Activated T-cell treated with anti-CD3 and anti-CD28 coated beads, Interleukin-2, amount 50 U/mL, for 24 hours (primary cell): Measurements from ENCODE around the gene RSAD1.

Source experiments
- DNase-seq: peaks from one replicate; pipeline ENCODE4 v3.0.0-alpha.2; 2020
- H3K27ac Mint-ChIP-seq: 2 replicates; pipeline ENCODE4 v1.8.0; 2020; ENCODE audit warnings: mild to moderate bottlenecking, mixed read lengths
- H3K27me3 Mint-ChIP-seq: 2 replicates; pipeline ENCODE4 v1.8.0; 2020; ENCODE audit warnings: mixed read lengths
- H3K36me3 Mint-ChIP-seq: 2 replicates; pipeline ENCODE4 v1.8.0; 2020; ENCODE audit warnings: low read depth, mixed read lengths
- H3K4me1 Mint-ChIP-seq: 2 replicates; pipeline ENCODE4 v1.8.0; 2020; ENCODE audit warnings: low read depth, mixed read lengths
- H3K4me3 Mint-ChIP-seq: 2 replicates; pipeline ENCODE4 v1.8.0; 2020; ENCODE audit warnings: mild to moderate bottlenecking, moderate library complexity, mixed read lengths
- H3K9me3 Mint-ChIP-seq: 2 replicates; pipeline ENCODE4 v1.8.0; 2020; ENCODE audit warnings: mixed read lengths

Gene RSAD1

GRCh38 chr17:50523208-50523607, 44.5 kb downstream of the RSAD1 start:
- H3K4me3 Mint-ChIP-seq: no peak overlapping the region
- H3K27me3 Mint-ChIP-seq: no peaks in the 10 kb centered on the region
- H3K4me1 Mint-ChIP-seq: no peaks in the 10 kb centered on the region
- H3K9me3 Mint-ChIP-seq: no peaks in the 10 kb centered on the region
- H3K36me3 Mint-ChIP-seq: no peaks in the 10 kb centered on the region
- DNase-seq: no peak
- no peak overlapping the region for H3K27ac Mint-ChIP-seq

GRCh38 chr17:50524838-50525237, 46.2 kb downstream of the RSAD1 start:
- DNase-seq: no peak
- H3K27me3 Mint-ChIP-seq: peaks cover 15% of the 10 kb centered on the region
- H3K4me3 Mint-ChIP-seq: no peak overlapping the region
- H3K9me3 Mint-ChIP-seq: no peaks in the 10 kb centered on the region
- H3K36me3 Mint-ChIP-seq: no peaks in the 10 kb centered on the region
- H3K4me1 Mint-ChIP-seq: no peaks in the 10 kb centered on the region
- no peak overlapping the region for H3K27ac Mint-ChIP-seq

GRCh38 chr17:50527155-50527762, 48.6 kb downstream of the RSAD1 start:
- Mint-ChIP-seq H3K4me1 (no peaks in the 10 kb centered on the region), H3K27me3 (peaks cover 39% of the 10 kb centered on the region), H3K4me3 (no peak overlapping the region), H3K36me3 (no peaks in the 10 kb centered on the region), H3K9me3 (no peaks in the 10 kb centered on the region), H3K27ac (no peak overlapping the region)
- DNase-seq: no peak

- no peak overlapping the region for H3K4me3 Mint-ChIP-seq
- peaks cover 2% of the 10 kb centered on the region for H3K4me1 Mint-ChIP-seq
- H3K9me3 Mint-ChIP-seq: no peaks in the 10 kb centered on the region
- no peaks in the 10 kb centered on the region for H3K36me3 Mint-ChIP-seq
- H3K27me3 Mint-ChIP-seq: peaks cover 46% of the 10 kb centered on the region
- no peak overlapping the region for H3K27ac Mint-ChIP-seq
- DNase-seq: no peak
Measured at GRCh38 chr17:50527949-50528474, 49.4 kb downstream of the RSAD1 start.

- DNase-seq: no peak
- Mint-ChIP-seq H3K4me1 (peaks cover 15% of the 10 kb centered on the region), H3K4me3 (no peak overlapping the region), H3K27me3 (peaks cover 62% of the 10 kb centered on the region), H3K9me3 (no peaks in the 10 kb centered on the region), H3K36me3 (no peaks in the 10 kb centered on the region), H3K27ac (no peak overlapping the region)
Measured at GRCh38 chr17:50529849-50530248, 51.2 kb downstream of the RSAD1 start.

GRCh38 chr17:50531428-50532025, 52.9 kb downstream of the RSAD1 start:
- H3K4me3 Mint-ChIP-seq: no peak overlapping the region
- peaks cover 70% of the 10 kb centered on the region for H3K27me3 Mint-ChIP-seq
- no peaks in the 10 kb centered on the region for H3K36me3 Mint-ChIP-seq
- peaks cover 15% of the 10 kb centered on the region for H3K4me1 Mint-ChIP-seq
- DNase-seq: no peak
- H3K27ac Mint-ChIP-seq: no peak overlapping the region
- no peaks in the 10 kb centered on the region for H3K9me3 Mint-ChIP-seq

GRCh38 chr17:50532452-50533024, 53.9 kb downstream of the RSAD1 start, which contains the start of gene EPN3:
Gene EPN3 (plus strand): TSS chr17:50532735. CDS start chr17:50536557, 3,822 bp downstream.
- Mint-ChIP-seq H3K4me3 (no peak within 1 kb of the TSS), H3K36me3 (no peaks in the 10 kb centered on the region), H3K4me1 (peaks cover 15% of the 10 kb centered on the region), H3K27me3 (peaks cover 70% of the 10 kb centered on the region), H3K27ac (peak within 1 kb of the TSS; percentile 8), H3K9me3 (no peaks in the 10 kb centered on the region)
- no peak for DNase-seq

- Mint-ChIP-seq H3K4me1 (peaks cover 15% of the 10 kb centered on the region), H3K27me3 (peaks cover 70% of the 10 kb centered on the region), H3K4me3 (no peak overlapping the region), H3K36me3 (no peaks in the 10 kb centered on the region), H3K9me3 (no peaks in the 10 kb centered on the region), H3K27ac (peak overlapping the region; percentile 8)
- DNase-seq: no peak
Measured at GRCh38 chr17:50533185-50533584, 54.5 kb downstream of the RSAD1 start.

- H3K4me3 Mint-ChIP-seq: no peak overlapping the region
- H3K27ac Mint-ChIP-seq: no peak overlapping the region
- peaks cover 66% of the 10 kb centered on the region for H3K27me3 Mint-ChIP-seq
- no peaks in the 10 kb centered on the region for H3K9me3 Mint-ChIP-seq
- peaks cover 15% of the 10 kb centered on the region for H3K4me1 Mint-ChIP-seq
- DNase-seq: no peak
- H3K36me3 Mint-ChIP-seq: no peaks in the 10 kb centered on the region
Measured at GRCh38 chr17:50533720-50534148, 55.1 kb downstream of the RSAD1 start.

- H3K27me3 Mint-ChIP-seq: peaks cover 60% of the 10 kb centered on the region
- H3K9me3 Mint-ChIP-seq: no peaks in the 10 kb centered on the region
- no peak overlapping the region for H3K4me3 Mint-ChIP-seq
- H3K36me3 Mint-ChIP-seq: no peaks in the 10 kb centered on the region
- H3K4me1 Mint-ChIP-seq: peaks cover 15% of the 10 kb centered on the region
- no peak for DNase-seq
- H3K27ac Mint-ChIP-seq: no peak overlapping the region
Measured at GRCh38 chr17:50534222-50534978, 55.7 kb downstream of the RSAD1 start.

- Mint-ChIP-seq H3K4me3 (no peak overlapping the region), H3K4me1 (peaks cover 15% of the 10 kb centered on the region), H3K27me3 (peaks cover 54% of the 10 kb centered on the region), H3K27ac (no peak overlapping the region), H3K36me3 (no peaks in the 10 kb centered on the region), H3K9me3 (no peaks in the 10 kb centered on the region)
- DNase-seq: no peak
Measured at GRCh38 chr17:50534979-50535326, 56.3 kb downstream of the RSAD1 start.

GRCh38 chr17:50535407-50535806, 56.7 kb downstream of the RSAD1 start:
- Mint-ChIP-seq H3K4me1 (peaks cover 15% of the 10 kb centered on the region), H3K4me3 (no peak overlapping the region), H3K27ac (no peak overlapping the region), H3K9me3 (no peaks in the 10 kb centered on the region), H3K36me3 (no peaks in the 10 kb centered on the region), H3K27me3 (peaks cover 50% of the 10 kb centered on the region)
- no peak for DNase-seq
